ENCODE data around the gene AMELX. TPM values are rescaled to one million over a fixed set of nuclear protein-coding genes. Genes with fewer than 3 reads are reported as not detected.

Gene AMELX
- total and polyA plus RNA-seq, 3 donors from 2014 or later, result not detected

- no peaks in the 10 kb centered on the region for H3K27me3 ChIP-seq
- no peak overlapping the region for H3K27ac ChIP-seq
- 34 to 38% methylated on average over 7 of the region's 7 CpGs for WGBS, 2 donors
- no peaks in the 10 kb centered on the region for H3K4me1 ChIP-seq
- TF ChIP-seq, protein P1, sequence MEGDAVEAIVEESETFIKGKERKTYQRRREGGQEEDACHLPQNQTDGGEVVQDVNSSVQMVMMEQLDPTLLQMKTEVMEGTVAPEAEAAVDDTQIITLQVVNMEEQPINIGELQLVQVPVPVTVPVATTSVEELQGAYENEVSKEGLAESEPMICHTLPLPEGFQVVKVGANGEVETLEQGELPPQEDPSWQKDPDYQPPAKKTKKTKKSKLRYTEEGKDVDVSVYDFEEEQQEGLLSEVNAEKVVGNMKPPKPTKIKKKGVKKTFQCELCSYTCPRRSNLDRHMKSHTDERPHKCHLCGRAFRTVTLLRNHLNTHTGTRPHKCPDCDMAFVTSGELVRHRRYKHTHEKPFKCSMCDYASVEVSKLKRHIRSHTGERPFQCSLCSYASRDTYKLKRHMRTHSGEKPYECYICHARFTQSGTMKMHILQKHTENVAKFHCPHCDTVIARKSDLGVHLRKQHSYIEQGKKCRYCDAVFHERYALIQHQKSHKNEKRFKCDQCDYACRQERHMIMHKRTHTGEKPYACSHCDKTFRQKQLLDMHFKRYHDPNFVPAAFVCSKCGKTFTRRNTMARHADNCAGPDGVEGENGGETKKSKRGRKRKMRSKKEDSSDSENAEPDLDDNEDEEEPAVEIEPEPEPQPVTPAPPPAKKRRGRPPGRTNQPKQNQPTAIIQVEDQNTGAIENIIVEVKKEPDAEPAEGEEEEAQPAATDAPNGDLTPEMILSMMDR (IDR thresholded peaks at IDR 0.05), result no peak
- no peak for TF ChIP-seq POLR2A (IDR thresholded peaks at IDR 0.05)
- H3K4me3 ChIP-seq, result no peak overlapping the region
- DNase-seq, result no peak
- H3K36me3 ChIP-seq (ENCODE audit: low read depth, missing control alignments), result no peaks in the 10 kb centered on the region
- intact Hi-C loops (cut with DNase I; ENCODE audit: low total_unique reads), result no loop called here
- no peaks in the 10 kb centered on the region for H3K9me3 ChIP-seq
Observed at GRCh38 chrX:11311706-11312105, 18.5 kb downstream of the AMELX start.

DNA sequence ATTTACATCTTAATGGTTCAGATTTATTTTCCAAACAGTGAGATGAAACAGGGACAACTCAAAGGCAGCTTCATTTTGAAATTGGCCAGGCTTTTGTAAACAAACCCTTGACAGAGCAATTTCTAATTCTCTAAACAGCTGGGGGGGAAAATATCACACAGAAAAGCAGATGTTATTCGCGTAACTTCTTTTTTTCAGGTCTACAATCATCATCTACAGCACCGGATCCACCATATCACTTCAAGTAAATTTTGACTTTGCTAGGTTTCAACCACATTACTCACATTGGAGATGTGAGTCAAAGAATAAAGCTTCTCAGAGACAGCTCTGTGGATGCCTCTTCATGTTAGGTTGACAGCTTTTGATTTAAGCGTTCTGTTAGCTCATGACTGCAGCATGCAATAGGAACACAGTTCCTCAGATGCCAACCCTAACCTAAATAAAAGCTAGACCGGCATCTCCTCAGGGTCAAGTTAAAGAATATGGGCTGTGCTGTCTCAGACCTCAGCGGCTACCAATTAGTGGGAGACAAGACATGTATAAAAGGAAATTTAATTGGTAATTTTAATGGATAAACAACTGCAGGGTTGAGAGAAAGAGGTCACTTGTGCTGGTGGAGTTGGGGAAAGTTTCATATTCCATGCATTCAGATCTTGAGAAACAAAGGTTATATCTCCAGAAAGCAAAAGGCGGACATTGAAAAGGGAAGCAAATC is 26.8 kb downstream of the AMELX start:
- Histone ChIP-seq H3K36me3 (ENCODE audit: low read depth, missing control alignments) (no peaks in the 10 kb centered on the region), H3K27me3 (no peaks in the 10 kb centered on the region), H3K9me3 (no peaks in the 10 kb centered on the region), H3K27ac (no peak overlapping the region), H3K4me1 (no peaks in the 10 kb centered on the region), H3K4me3 (no peak overlapping the region)
- TF ChIP-seq, protein P1 (IDR thresholded peaks at IDR 0.05), result no peak
- TF ChIP-seq POLR2A (IDR thresholded peaks at IDR 0.05), result no peak
- intact Hi-C loops (cut with DNase I; ENCODE audit: low total_unique reads), result no loop called here
- 75 to 81% methylated on average over 7 of the region's 7 CpGs for WGBS, 2 donors
- DNase-seq, result no peak

GRCh38 chrX:11321986-11322385 is 28.8 kb downstream of the AMELX start:
- H3K36me3 ChIP-seq (ENCODE audit: low read depth, missing control alignments), result no peaks in the 10 kb centered on the region
- no peaks in the 10 kb centered on the region for H3K4me1 ChIP-seq
- no peaks in the 10 kb centered on the region for H3K9me3 ChIP-seq
- no peak overlapping the region for H3K27ac ChIP-seq
- intact Hi-C loops (cut with DNase I; ENCODE audit: low total_unique reads), result no loop called here
- DNase-seq, result no peak
- 83 to 87% methylated on average over 2 of the region's 2 CpGs for WGBS, 2 donors
- TF ChIP-seq, protein P1 (IDR thresholded peaks at IDR 0.05), result no peak
- TF ChIP-seq POLR2A (IDR thresholded peaks at IDR 0.05), result no peak
- no peaks in the 10 kb centered on the region for H3K27me3 ChIP-seq
- no peak overlapping the region for H3K4me3 ChIP-seq

GRCh38 chrX:11328134-11328533 is 34.9 kb downstream of the AMELX start:
- no peaks in the 10 kb centered on the region for H3K27me3 ChIP-seq
- DNase-seq, result no peak
- H3K36me3 ChIP-seq (ENCODE audit: low read depth, missing control alignments), result no peaks in the 10 kb centered on the region
- 90 to 92% methylated on average over 3 of the region's 3 CpGs for WGBS, 2 donors
- H3K9me3 ChIP-seq, result no peaks in the 10 kb centered on the region
- intact Hi-C loops (cut with DNase I; ENCODE audit: low total_unique reads), result no loop called here
- no peaks in the 10 kb centered on the region for H3K4me1 ChIP-seq
- no peak for TF ChIP-seq POLR2A (IDR thresholded peaks at IDR 0.05)
- TF ChIP-seq, protein P1 (IDR thresholded peaks at IDR 0.05), result no peak
- no peak overlapping the region for H3K4me3 ChIP-seq
- H3K27ac ChIP-seq, result no peak overlapping the region

- H3K4me3 ChIP-seq, result no peak overlapping the region
- no peak overlapping the region for H3K27ac ChIP-seq
- no peaks in the 10 kb centered on the region for H3K4me1 ChIP-seq
- H3K36me3 ChIP-seq (ENCODE audit: low read depth, missing control alignments), result no peaks in the 10 kb centered on the region
- no peaks in the 10 kb centered on the region for H3K9me3 ChIP-seq
- WGBS, 2 donors, result 70 to 72% methylated on average over 5 of the region's 5 CpGs
- TF ChIP-seq, protein P1 (IDR thresholded peaks at IDR 0.05), result no peak
- TF ChIP-seq POLR2A (IDR thresholded peaks at IDR 0.05), result no peak
- intact Hi-C loops (cut with DNase I; ENCODE audit: low total_unique reads), result no loop called here
- H3K27me3 ChIP-seq, result no peaks in the 10 kb centered on the region
- DNase-seq, result no peak
Observed at GRCh38 chrX:11329021-11329420, 35.8 kb downstream of the AMELX start.
